Measurements from ENCODE around the gene WFDC11.
"Not testable (repeated sequence)": the region's sequence is repeated elsewhere in the genome, so short reads cannot be mapped to it uniquely, and the experiment has no call there.

Gene WFDC11

GRCh38 chr20:45670139-45670538 lies at the start of gene WFDC11:
Gene WFDC11 (minus strand): TSS chr20:45670239. CDS start chr20:45650600, 19,639 bp downstream.
- no peaks in the 10 kb centered on the region for H3K27me3 ChIP-seq (ENCODE audit: low read depth, low read length)
- H3K9me3 ChIP-seq (ENCODE audit: control insufficient read depth in 1 of 2, low read length in 2 of 2) = no peaks in the 10 kb centered on the region
- H3K4me1 ChIP-seq (ENCODE audit: control insufficient read depth in 1 of 2, insufficient read depth in 2 of 2, low read length in 2 of 2) = no peaks in the 10 kb centered on the region
- H3K36me3 ChIP-seq (ENCODE audit: control insufficient read depth in 1 of 2, insufficient read depth in 2 of 2, low read length in 2 of 2) = no peaks in the 10 kb centered on the region
- no peak within 1 kb of the TSS for H3K27ac ChIP-seq (ENCODE audit: low read length)
- no peak within 1 kb of the TSS for H3K4me3 ChIP-seq (ENCODE audit: low read depth in 1 of 2, low read length in 2 of 2)

- H3K36me3 ChIP-seq (ENCODE audit: control insufficient read depth in 1 of 2, insufficient read depth in 2 of 2, low read length in 2 of 2); H3K4me1 ChIP-seq (ENCODE audit: control insufficient read depth in 1 of 2, insufficient read depth in 2 of 2, low read length in 2 of 2); H3K27ac ChIP-seq (ENCODE audit: low read length); H3K9me3 ChIP-seq (ENCODE audit: control insufficient read depth in 1 of 2, low read length in 2 of 2); H3K27me3 ChIP-seq (ENCODE audit: low read depth, low read length); H3K4me3 ChIP-seq (ENCODE audit: low read depth in 1 of 2, low read length in 2 of 2): not testable (repeated sequence)
Observed at GRCh38 chr20:45716141-45716688, 46.2 kb upstream of the WFDC11 start.

DNA sequence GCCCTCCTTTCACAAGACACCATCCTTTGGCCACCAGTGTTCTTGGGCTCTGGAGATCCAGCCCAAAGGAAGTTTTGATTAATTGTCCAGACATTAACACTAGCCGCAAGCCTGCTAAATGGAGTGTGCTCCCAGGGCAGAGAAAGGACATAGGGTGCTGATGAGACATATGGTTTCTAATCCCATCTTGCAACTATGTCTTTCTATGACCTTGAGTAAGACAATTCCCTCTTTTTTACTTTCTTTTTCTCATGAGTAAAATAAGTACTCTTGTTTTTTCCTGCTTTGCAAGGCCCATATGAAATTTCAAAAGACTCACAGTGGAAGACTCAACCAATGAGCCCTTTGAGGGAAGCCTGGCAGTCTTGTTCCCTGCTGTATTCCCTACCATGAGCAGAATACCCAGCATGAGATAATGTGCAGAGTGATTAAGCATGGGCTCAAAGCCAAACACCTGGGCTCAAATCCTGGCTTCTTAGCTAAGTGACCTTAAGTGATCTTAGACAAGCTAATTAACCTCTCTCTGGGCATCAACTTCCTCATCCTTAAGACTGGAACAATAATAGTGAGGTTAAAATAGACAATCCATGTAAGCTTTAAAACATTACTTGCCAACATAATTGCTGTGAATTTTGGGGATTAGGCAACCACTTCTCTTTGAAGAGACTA lies 35.1 kb upstream of the WFDC11 start, which contains the start of gene WFDC10B:
Gene WFDC10B (minus strand): TSS at position 51 of the 669 bp plus-strand sequence. CDS start 19,027 bp downstream, outside the sequence.
- Histone ChIP-seq H3K9me3 (ENCODE audit: control insufficient read depth in 1 of 2, low read length in 2 of 2) (no peaks in the 10 kb centered on the region), H3K4me3 (ENCODE audit: low read depth in 1 of 2, low read length in 2 of 2) (no peak within 1 kb of the TSS), H3K27me3 (ENCODE audit: low read depth, low read length) (no peaks in the 10 kb centered on the region), H3K4me1 (ENCODE audit: control insufficient read depth in 1 of 2, insufficient read depth in 2 of 2, low read length in 2 of 2) (no peaks in the 10 kb centered on the region), H3K36me3 (ENCODE audit: control insufficient read depth in 1 of 2, insufficient read depth in 2 of 2, low read length in 2 of 2) (no peaks in the 10 kb centered on the region), H3K27ac (ENCODE audit: low read length) (no peak within 1 kb of the TSS)

GRCh38 chr20:45701873-45702272 lies 31.8 kb upstream of the WFDC11 start, which contains the start of gene WFDC13:
Gene WFDC13 (plus strand): TSS chr20:45702038. CDS start chr20:45702124, 86 bp downstream.
- Histone ChIP-seq H3K27me3 (ENCODE audit: low read depth, low read length) (no peaks in the 10 kb centered on the region), H3K9me3 (ENCODE audit: control insufficient read depth in 1 of 2, low read length in 2 of 2) (no peaks in the 10 kb centered on the region), H3K27ac (ENCODE audit: low read length) (no peak within 1 kb of the TSS), H3K36me3 (ENCODE audit: control insufficient read depth in 1 of 2, insufficient read depth in 2 of 2, low read length in 2 of 2) (no peaks in the 10 kb centered on the region), H3K4me3 (ENCODE audit: low read depth in 1 of 2, low read length in 2 of 2) (no peak within 1 kb of the TSS), H3K4me1 (ENCODE audit: control insufficient read depth in 1 of 2, insufficient read depth in 2 of 2, low read length in 2 of 2) (no peaks in the 10 kb centered on the region)

GRCh38 chr20:45701104-45701503 lies 31.1 kb upstream of the WFDC11 start:
- H3K36me3 ChIP-seq (ENCODE audit: control insufficient read depth in 1 of 2, insufficient read depth in 2 of 2, low read length in 2 of 2) = no peaks in the 10 kb centered on the region
- H3K27me3 ChIP-seq (ENCODE audit: low read depth, low read length) = no peaks in the 10 kb centered on the region
- no peaks in the 10 kb centered on the region for H3K4me1 ChIP-seq (ENCODE audit: control insufficient read depth in 1 of 2, insufficient read depth in 2 of 2, low read length in 2 of 2)
- H3K4me3 ChIP-seq (ENCODE audit: low read depth in 1 of 2, low read length in 2 of 2) = no peak overlapping the region
- H3K27ac ChIP-seq (ENCODE audit: low read length) = no peak overlapping the region
- no peaks in the 10 kb centered on the region for H3K9me3 ChIP-seq (ENCODE audit: control insufficient read depth in 1 of 2, low read length in 2 of 2)

- Histone ChIP-seq H3K27ac (ENCODE audit: low read length) (no peak overlapping the region), H3K4me1 (ENCODE audit: control insufficient read depth in 1 of 2, insufficient read depth in 2 of 2, low read length in 2 of 2) (no peaks in the 10 kb centered on the region), H3K4me3 (ENCODE audit: low read depth in 1 of 2, low read length in 2 of 2) (no peak overlapping the region), H3K27me3 (ENCODE audit: low read depth, low read length) (no peaks in the 10 kb centered on the region), H3K36me3 (ENCODE audit: control insufficient read depth in 1 of 2, insufficient read depth in 2 of 2, low read length in 2 of 2) (no peaks in the 10 kb centered on the region), H3K9me3 (ENCODE audit: control insufficient read depth in 1 of 2, low read length in 2 of 2) (no peaks in the 10 kb centered on the region)
Observed at GRCh38 chr20:45695496-45695895, 25.5 kb upstream of the WFDC11 start.

GRCh38 chr20:45693346-45693745 lies 23.3 kb upstream of the WFDC11 start:
- not testable (repeated sequence) for H3K27ac ChIP-seq (ENCODE audit: low read length)

DNA sequence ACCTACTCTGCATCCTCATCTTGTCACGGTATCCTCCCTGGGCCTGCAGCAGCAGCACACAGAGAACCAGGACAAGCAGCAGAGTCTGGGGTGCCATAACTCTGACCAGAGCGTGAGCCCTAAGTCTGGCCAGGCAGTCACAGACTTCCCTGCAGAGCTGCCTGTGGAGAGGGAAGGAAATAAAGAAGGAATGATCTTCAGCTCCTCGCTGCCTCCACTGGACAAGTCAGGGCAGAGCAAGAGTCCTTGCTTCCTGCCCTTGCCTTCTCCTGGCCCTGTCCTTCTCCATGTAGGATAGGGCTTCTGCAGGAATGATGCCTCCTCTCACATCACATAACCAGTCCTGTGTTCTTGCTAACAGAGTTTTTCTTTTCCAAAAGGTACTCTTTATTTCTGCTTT lies 15.9 kb upstream of the WFDC11 start:
- Histone ChIP-seq H3K4me1 (ENCODE audit: control insufficient read depth in 1 of 2, insufficient read depth in 2 of 2, low read length in 2 of 2) (no peaks in the 10 kb centered on the region), H3K27me3 (ENCODE audit: low read depth, low read length) (no peaks in the 10 kb centered on the region), H3K36me3 (ENCODE audit: control insufficient read depth in 1 of 2, insufficient read depth in 2 of 2, low read length in 2 of 2) (no peaks in the 10 kb centered on the region), H3K9me3 (ENCODE audit: control insufficient read depth in 1 of 2, low read length in 2 of 2) (no peaks in the 10 kb centered on the region), H3K27ac (ENCODE audit: low read length) (no peak overlapping the region), H3K4me3 (ENCODE audit: low read depth in 1 of 2, low read length in 2 of 2) (no peak overlapping the region)

More at GRCh38 chr20:45693346-45693745, 23.3 kb upstream of the WFDC11 start:
- not testable (repeated sequence) for H3K27me3 ChIP-seq (ENCODE audit: low read depth, low read length); H3K4me1 ChIP-seq (ENCODE audit: control insufficient read depth in 1 of 2, insufficient read depth in 2 of 2, low read length in 2 of 2); H3K4me3 ChIP-seq (ENCODE audit: low read depth in 1 of 2, low read length in 2 of 2); H3K36me3 ChIP-seq (ENCODE audit: control insufficient read depth in 1 of 2, insufficient read depth in 2 of 2, low read length in 2 of 2); H3K9me3 ChIP-seq (ENCODE audit: control insufficient read depth in 1 of 2, low read length in 2 of 2)

- Histone ChIP-seq H3K27me3 (ENCODE audit: low read depth, low read length) (no peaks in the 10 kb centered on the region), H3K4me3 (ENCODE audit: low read depth in 1 of 2, low read length in 2 of 2) (no peak overlapping the region), H3K27ac (ENCODE audit: low read length) (no peak overlapping the region), H3K4me1 (ENCODE audit: control insufficient read depth in 1 of 2, insufficient read depth in 2 of 2, low read length in 2 of 2) (no peaks in the 10 kb centered on the region), H3K36me3 (ENCODE audit: control insufficient read depth in 1 of 2, insufficient read depth in 2 of 2, low read length in 2 of 2) (no peaks in the 10 kb centered on the region), H3K9me3 (ENCODE audit: control insufficient read depth in 1 of 2, low read length in 2 of 2) (peaks cover 21 to 35% of the 10 kb centered on the region in 2 donors)
Observed at GRCh38 chr20:45679650-45680049, 9.6 kb upstream of the WFDC11 start.

- H3K4me3 ChIP-seq (ENCODE audit: low read depth in 1 of 2, low read length in 2 of 2) = no peak overlapping the region
- peaks cover 0 to 11% of the 10 kb centered on the region in 2 donors for H3K9me3 ChIP-seq (ENCODE audit: control insufficient read depth in 1 of 2, low read length in 2 of 2)
- no peaks in the 10 kb centered on the region for H3K4me1 ChIP-seq (ENCODE audit: control insufficient read depth in 1 of 2, insufficient read depth in 2 of 2, low read length in 2 of 2)
- no peaks in the 10 kb centered on the region for H3K27me3 ChIP-seq (ENCODE audit: low read depth, low read length)
- no peaks in the 10 kb centered on the region for H3K36me3 ChIP-seq (ENCODE audit: control insufficient read depth in 1 of 2, insufficient read depth in 2 of 2, low read length in 2 of 2)
- H3K27ac ChIP-seq (ENCODE audit: low read length) = no peak overlapping the region
Observed at GRCh38 chr20:45672765-45673164, 2.7 kb upstream of the WFDC11 start.

- not testable (repeated sequence) for H3K4me3 ChIP-seq (ENCODE audit: low read depth in 1 of 2, low read length in 2 of 2); H3K27me3 ChIP-seq (ENCODE audit: low read depth, low read length); H3K27ac ChIP-seq (ENCODE audit: low read length); H3K36me3 ChIP-seq (ENCODE audit: control insufficient read depth in 1 of 2, insufficient read depth in 2 of 2, low read length in 2 of 2); H3K4me1 ChIP-seq (ENCODE audit: control insufficient read depth in 1 of 2, insufficient read depth in 2 of 2, low read length in 2 of 2); H3K9me3 ChIP-seq (ENCODE audit: control insufficient read depth in 1 of 2, low read length in 2 of 2)
Observed at GRCh38 chr20:45657038-45657437, 13.0 kb downstream of the WFDC11 start.

- H3K4me3 ChIP-seq (ENCODE audit: low read depth in 1 of 2, low read length in 2 of 2); H3K9me3 ChIP-seq (ENCODE audit: control insufficient read depth in 1 of 2, low read length in 2 of 2); H3K36me3 ChIP-seq (ENCODE audit: control insufficient read depth in 1 of 2, insufficient read depth in 2 of 2, low read length in 2 of 2); H3K27ac ChIP-seq (ENCODE audit: low read length); H3K27me3 ChIP-seq (ENCODE audit: low read depth, low read length); H3K4me1 ChIP-seq (ENCODE audit: control insufficient read depth in 1 of 2, insufficient read depth in 2 of 2, low read length in 2 of 2): not testable (repeated sequence)
Observed at GRCh38 chr20:45651726-45652125, 18.3 kb downstream of the WFDC11 start.

All from muscle layer of duodenum (tissue), 2 donors.